Smooth muscle cell (in vitro differentiated cells): ENCODE data around the gene NINJ1. TPM values are rescaled to one million over a fixed set of nuclear protein-coding genes. Genes with fewer than 3 reads are reported as not detected.

Experiments used
- DNase-seq: peaks from one replicate; lab custom pipeline; 2025; ENCODE audit not compliant: unreplicated experiment; lab: John Stamatoyannopoulos, UW
- H2AFZ ChIP-seq: fragments of 200-600 bp; sonication (generic); 2 replicates; pipeline ENCODE4 v1.6.0; 2016; ENCODE audit warnings: antibody characterized with exemption, low read depth, mild to moderate bottlenecking
- H3F3A ChIP-seq: fragments of 200-600 bp; sonication (generic); 2 replicates; pipeline ENCODE4 v1.6.0; 2017; ENCODE audit warnings: antibody characterized with exemption, low read depth
- H3K27ac ChIP-seq: fragments of 200-600 bp; sonication (generic); 2 replicates; pipeline ENCODE4 v1.5.1; 2016; ENCODE audit warnings: low read depth, mild to moderate bottlenecking
- H3K27me3 ChIP-seq: fragments of 200-600 bp; sonication (generic); 2 replicates; pipeline ENCODE4 v1.6.1; 2016; ENCODE audit warnings: low read depth, mild to moderate bottlenecking
- H3K36me3 ChIP-seq: fragments of 200-600 bp; sonication (generic); 2 replicates; pipeline ENCODE4 v1.5.1; 2016; ENCODE audit warnings: low read depth
- H3K4me1 ChIP-seq: fragments of 200-600 bp; sonication (generic); 2 replicates; pipeline ENCODE4 v1.5.1; 2016; ENCODE audit warnings: low read depth
- H3K4me2 ChIP-seq: fragments of 200-600 bp; sonication (generic); 2 replicates; pipeline ENCODE4 v1.6.0; 2016; ENCODE audit warnings: mild to moderate bottlenecking
- H3K4me3 ChIP-seq: fragments of 200-600 bp; sonication (generic); 2 replicates; pipeline ENCODE4 v1.5.1; 2016; ENCODE audit warnings: mild to moderate bottlenecking
- H3K79me2 ChIP-seq: fragments of 200-600 bp; sonication (generic); 2 replicates; pipeline ENCODE4 v1.6.0; 2016; ENCODE audit warnings: low read depth, mild to moderate bottlenecking
- H3K9ac ChIP-seq: fragments of 200-600 bp; sonication (generic); 2 replicates; pipeline ENCODE4 v1.6.0; 2016; ENCODE audit warnings: low read depth
- H3K9me3 ChIP-seq: fragments of 200-600 bp; sonication (generic); replicated peaks from 2 replicates; pipeline ENCODE4 v1.5.1; 2016; ENCODE audit warnings: low read depth
- H4K20me1 ChIP-seq: fragments of 200-600 bp; sonication (generic); 2 replicates; pipeline ENCODE4 v1.6.0; 2016; ENCODE audit warnings: low read depth
- CTCF ChIP-seq: fragments of 200-600 bp; sonication (generic); IDR thresholded peaks from 2 replicates; pipeline ENCODE4 v1.5.1; 2017; ENCODE audit warnings: borderline replicate concordance, mild to moderate bottlenecking, antibody characterized with exemption; ENCODE audit not compliant: insufficient read depth, poor library complexity, severe bottlenecking
- WGBS: methylation state at CpG from one replicate; pipeline ENCODE4 v1.1.7; 2016; ENCODE audit warnings: low lambda C conversion rate; 5-methylcytosine and 5-hydroxymethylcytosine counted together
- polyA plus RNA-seq: library from polyadenylated mRNA; unstranded; fragments of >200 nt; fragmentation: Nextera tagmentation; extraction: Ambion mirVana; gene quantifications from 2 replicates; pipeline ENCODE4 v1.2.1, GENCODE V29; 2016
- total RNA-seq: library from RNA; depleted of rRNA; stranded (reverse); fragments of >200 nt; gene quantifications from 2 replicates; pipeline ENCODE4 v1.2.3, GENCODE V29; 2014

The NINJ1 gene
- total and polyA plus RNA-seq, 2 experiments from 2014 or later: 34.3 to 53.7 TPM

GRCh38 chr9:93091453-93092081 lies 42.5 kb downstream of the NINJ1 start:
- H3K27me3 ChIP-seq: no peaks in the 10 kb centered on the region
- H3K79me2 ChIP-seq: peaks cover 5% of the 10 kb centered on the region
- H3K9me3 ChIP-seq: no peaks in the 10 kb centered on the region
- H3K36me3 ChIP-seq: no peaks in the 10 kb centered on the region
- no peak overlapping the region for H2AFZ ChIP-seq
- no peak overlapping the region for H3K9ac ChIP-seq
- TF ChIP-seq CTCF: no peak
- DNase-seq: no peak
- H3K4me1 ChIP-seq: no peaks in the 10 kb centered on the region
- no peak overlapping the region for H3K4me3 ChIP-seq
- 77% methylated on average over 3 of the region's 3 CpGs for WGBS
- H3K27ac ChIP-seq: peak overlapping the region; percentile 72
- H4K20me1 ChIP-seq: no peaks in the 10 kb centered on the region
- H3F3A ChIP-seq: peaks cover 8% of the 10 kb centered on the region
- no peak overlapping the region for H3K4me2 ChIP-seq

- H3K27ac ChIP-seq: peak overlapping the region; percentile 72
- 96% methylated on average over 4 of the region's 4 CpGs for WGBS
- no peak for DNase-seq
- H2AFZ ChIP-seq: no peak overlapping the region
- no peaks in the 10 kb centered on the region for H3K27me3 ChIP-seq
- H3K36me3 ChIP-seq: no peaks in the 10 kb centered on the region
- H3K4me1 ChIP-seq: no peaks in the 10 kb centered on the region
- no peaks in the 10 kb centered on the region for H3K9me3 ChIP-seq
- no peak overlapping the region for H3K4me2 ChIP-seq
- no peak for TF ChIP-seq CTCF
- no peaks in the 10 kb centered on the region for H4K20me1 ChIP-seq
- peaks cover 8% of the 10 kb centered on the region for H3F3A ChIP-seq
- H3K9ac ChIP-seq: no peak overlapping the region
- no peak overlapping the region for H3K4me3 ChIP-seq
- H3K79me2 ChIP-seq: no peaks in the 10 kb centered on the region
These were observed 43.0 kb downstream of the NINJ1 start for GRCh38 chr9:93091056-93091452.

DNA sequence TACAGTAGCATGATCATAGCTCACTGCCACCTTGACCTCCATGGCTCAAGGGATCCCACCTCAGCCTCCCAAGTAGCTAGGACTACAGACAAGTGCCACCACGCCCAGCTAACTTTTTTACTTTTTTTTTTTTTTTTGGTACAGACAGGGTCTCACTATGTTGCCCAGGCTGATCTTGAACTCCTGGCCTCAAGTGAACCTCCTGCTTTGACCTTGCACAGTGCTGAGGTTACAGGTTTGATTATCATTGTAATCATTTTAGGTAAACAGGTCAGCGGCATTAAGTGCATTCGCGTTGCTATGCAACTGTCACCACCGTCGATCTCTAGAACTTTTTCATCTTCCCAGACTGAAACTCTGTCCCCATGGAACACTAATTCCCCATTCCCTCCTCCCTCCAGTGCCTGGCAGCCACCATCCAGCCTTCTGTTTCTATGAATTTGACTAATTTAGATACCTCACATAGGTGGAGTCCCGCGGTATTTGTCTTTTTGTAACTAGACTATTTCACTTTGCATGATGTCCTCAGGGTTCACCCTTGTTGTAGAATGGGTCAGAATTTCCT lies 43.9 kb downstream of the NINJ1 start:
- Histone ChIP-seq H2AFZ (no peak overlapping the region), H3K79me2 (no peaks in the 10 kb centered on the region), H3K27ac (no peak overlapping the region), H3K9ac (no peak overlapping the region), H3K4me2 (no peak overlapping the region), H3F3A (peaks cover 8% of the 10 kb centered on the region), H3K4me3 (no peak overlapping the region), H3K27me3 (no peaks in the 10 kb centered on the region), H4K20me1 (no peaks in the 10 kb centered on the region), H3K4me1 (no peaks in the 10 kb centered on the region), H3K9me3 (no peaks in the 10 kb centered on the region), H3K36me3 (no peaks in the 10 kb centered on the region)
- WGBS: 97% methylated on average over 8 of the region's 8 CpGs
- DNase-seq: no peak
- TF ChIP-seq CTCF: no peak
